HG03196 (cell line): Measurements from ENCODE around the gene VPS4A.

ENCODE experiments used
- ATAC-seq: cut with Tn5 transposase; IDR thresholded peaks from one replicate; pipeline ENCODE4 v1.9.1; 2021; ENCODE audit not compliant: unreplicated experiment

Gene VPS4A

GRCh38 chr16:69306031-69306430 lies 5.1 kb upstream of the VPS4A start:
- ATAC-seq = no peak

GRCh38 chr16:69307091-69307490 lies 4.1 kb upstream of the VPS4A start:
- ATAC-seq = no peak

- ATAC-seq = no peak
These were observed 3.3 kb upstream of the VPS4A start for GRCh38 chr16:69307856-69308255.

GRCh38 chr16:69309316-69309715 lies 1.8 kb upstream of the VPS4A start:
- no peak for ATAC-seq

- ATAC-seq = peak; percentile 38
These were observed 610 bp downstream of the VPS4A start for GRCh38 chr16:69311533-69312387.

GRCh38 chr16:69313469-69313868 lies 2.3 kb downstream of the VPS4A start:
- no peak for ATAC-seq

GRCh38 chr16:69314534-69314933 lies 3.4 kb downstream of the VPS4A start:
- ATAC-seq = no peak

- ATAC-seq = no peak
These were observed 4.5 kb downstream of the VPS4A start for GRCh38 chr16:69315486-69316311.

GRCh38 chr16:69316595-69317034 lies 5.5 kb downstream of the VPS4A start:
- ATAC-seq = no peak

- ATAC-seq = no peak
These were observed 7.2 kb downstream of the VPS4A start for GRCh38 chr16:69318177-69318910.

- no peak for ATAC-seq
These were observed 7.8 kb downstream of the VPS4A start for GRCh38 chr16:69318911-69319289.

- ATAC-seq = no peak
These were observed 8.2 kb downstream of the VPS4A start for GRCh38 chr16:69319381-69319780.

GRCh38 chr16:69319826-69320739 lies 8.9 kb downstream of the VPS4A start:
- ATAC-seq = no peak

GRCh38 chr16:69320740-69321073 lies 9.6 kb downstream of the VPS4A start:
- no peak for ATAC-seq

GRCh38 chr16:69321080-69321479 lies 9.9 kb downstream of the VPS4A start:
- ATAC-seq = no peak

GRCh38 chr16:69322343-69322742 lies 11.2 kb downstream of the VPS4A start:
- no peak for ATAC-seq

- no peak for ATAC-seq
These were observed 12.3 kb downstream of the VPS4A start for GRCh38 chr16:69323415-69323814.

GRCh38 chr16:69324013-69324531 lies 12.9 kb downstream of the VPS4A start:
- ATAC-seq = no peak

- no peak for ATAC-seq
These were observed 13.6 kb downstream of the VPS4A start for GRCh38 chr16:69324585-69325253.

GRCh38 chr16:69325784-69326171 lies 14.6 kb downstream of the VPS4A start:
- ATAC-seq = no peak
